Skeletal muscle tissue (tissue), 5 donors: ENCODE results near the gene POU2AF1. TPM values are rescaled to one million over a fixed set of nuclear protein-coding genes. Genes with fewer than 3 reads are reported as not detected.

Experiments
- H3K27ac ChIP-seq: one replicate; pipeline ENCODE4 v1.7.0; 2013; ENCODE audit warnings: mild to moderate bottlenecking, low read depth, low read length, inconsistent platforms
- H3K27me3 ChIP-seq, 3 donors: one replicate each; pipeline ENCODE4 v1.7.0; 2013; ENCODE audit warnings: low read length in 3 of 3; ENCODE audit not compliant: control insufficient read depth in 3 of 3, insufficient read depth in 3 of 3
- H3K36me3 ChIP-seq, 3 donors: one replicate each; pipeline ENCODE4 v1.7.0; 2013; ENCODE audit warnings: low read length in 3 of 3; ENCODE audit not compliant: control insufficient read depth in 3 of 3, insufficient read depth in 3 of 3
- H3K4me1 ChIP-seq, 3 donors: one replicate each; pipeline ENCODE4 v1.7.0; 2013; ENCODE audit warnings: low read length in 3 of 3, mild to moderate bottlenecking in 3 of 3; ENCODE audit not compliant: control insufficient read depth in 3 of 3, insufficient read depth in 3 of 3
- H3K4me3 ChIP-seq, 3 donors: one replicate each; pipeline ENCODE4 v1.7.0; 2013; ENCODE audit warnings: low read length in 3 of 3
- H3K9ac ChIP-seq, 3 donors: one replicate each; pipeline ENCODE4 v1.7.0; 2013; ENCODE audit warnings: low read length in 3 of 3, mild to moderate bottlenecking in 3 of 3, moderate library complexity in 2 of 3, low read depth in 1 of 3
- H3K9me3 ChIP-seq, 3 donors: one replicate each; pipeline ENCODE4 v1.7.0; 2013; ENCODE audit warnings: low read length in 3 of 3; ENCODE audit not compliant: control insufficient read depth in 3 of 3
- small RNA-seq: library from RNA; depleted of rRNA; stranded (forward); fragments of <200 nt; gene quantifications from one replicate; pipeline ENCODE3, GENCODE V24; 2014
- total RNA-seq: library from RNA; depleted of rRNA; stranded (reverse); fragments of >200 nt; gene quantifications from one replicate; pipeline ENCODE4 v1.2.3, GENCODE V29; 2014
- donor health status: Osteomylitis.

POU2AF1 gene
- total RNA-seq, 1 donor from 2014 or later = not detected

- no peaks in the 10 kb centered on the region for H3K36me3 ChIP-seq
- no peak overlapping the region for H3K9ac ChIP-seq
- H3K27me3 ChIP-seq = peaks cover 0 to 6% (median 0%) of the 10 kb centered on the region in 3 donors
- H3K4me3 ChIP-seq = no peak overlapping the region
- H3K4me1 ChIP-seq = peaks cover 0 to 3% (median 0%) of the 10 kb centered on the region in 3 donors
- H3K9me3 ChIP-seq = no peaks in the 10 kb centered on the region
- no peak overlapping the region for H3K27ac ChIP-seq
These were observed 71.5 kb downstream of the POU2AF1 start for GRCh38 chr11:111307472-111308108.

GRCh38 chr11:111306321-111306720, 72.8 kb downstream of the POU2AF1 start:
- no peak overlapping the region for H3K27ac ChIP-seq

GRCh38 chr11:111305876-111306275, 73.2 kb downstream of the POU2AF1 start:
- Histone ChIP-seq H3K9me3 (no peaks in the 10 kb centered on the region), H3K27ac (no peak overlapping the region), H3K4me1 (peaks cover 0 to 3% (median 0%) of the 10 kb centered on the region in 3 donors), H3K36me3 (no peaks in the 10 kb centered on the region), H3K4me3 (no peak overlapping the region), H3K9ac (no peak overlapping the region), H3K27me3 (peaks cover 0 to 9% (median 0%) of the 10 kb centered on the region in 3 donors)

More at GRCh38 chr11:111306321-111306720, 72.8 kb downstream of the POU2AF1 start:
- Histone ChIP-seq H3K4me3 (no peak overlapping the region), H3K9me3 (no peaks in the 10 kb centered on the region), H3K9ac (no peak overlapping the region), H3K36me3 (no peaks in the 10 kb centered on the region), H3K4me1 (peaks cover 0 to 3% (median 0%) of the 10 kb centered on the region in 3 donors), H3K27me3 (peaks cover 0 to 9% (median 0%) of the 10 kb centered on the region in 3 donors)

GRCh38 chr11:111305162-111305802, 73.8 kb downstream of the POU2AF1 start:
- Histone ChIP-seq H3K36me3 (no peaks in the 10 kb centered on the region), H3K27me3 (peaks cover 0 to 9% (median 0%) of the 10 kb centered on the region in 3 donors), H3K9me3 (no peaks in the 10 kb centered on the region), H3K4me3 (no peak overlapping the region), H3K4me1 (peaks cover 0 to 3% (median 0%) of the 10 kb centered on the region in 3 donors), H3K27ac (no peak overlapping the region), H3K9ac (no peak overlapping the region)

GRCh38 chr11:111303461-111303860, 75.6 kb downstream of the POU2AF1 start:
- peaks cover 0 to 6% (median 0%) of the 10 kb centered on the region in 3 donors for H3K4me1 ChIP-seq
- H3K4me3 ChIP-seq = no peak overlapping the region
- no peak overlapping the region for H3K27ac ChIP-seq
- H3K36me3 ChIP-seq = no peaks in the 10 kb centered on the region
- no peaks in the 10 kb centered on the region for H3K9me3 ChIP-seq
- peaks cover 0 to 14% (median 0%) of the 10 kb centered on the region in 3 donors for H3K27me3 ChIP-seq
- H3K9ac ChIP-seq = no peak overlapping the region

- no peak overlapping the region for H3K9ac ChIP-seq
- peaks cover 0 to 4% (median 0%) of the 10 kb centered on the region in 3 donors for H3K4me1 ChIP-seq
- no peak overlapping the region for H3K27ac ChIP-seq
- H3K9me3 ChIP-seq = no peaks in the 10 kb centered on the region
- no peak overlapping the region for H3K4me3 ChIP-seq
- peaks cover 0 to 8% (median 0%) of the 10 kb centered on the region in 3 donors for H3K27me3 ChIP-seq
- H3K36me3 ChIP-seq = no peaks in the 10 kb centered on the region
These were observed 76.8 kb downstream of the POU2AF1 start for GRCh38 chr11:111302298-111302697.

Small RNAs within 50 kb of the gene (small RNA-seq; reads per million reads assigned to genes)
- gene MIR4491 (not detected), gene RNU2-60P (0.12 reads per million)

Other genes starting within 250 kb of the POU2AF1 start
- gene POU2AF2, start 133.6 kb downstream of the POU2AF1 start, total RNA-seq = not detected
- gene POU2AF3, start 80.7 kb downstream of the POU2AF1 start, total RNA-seq = 0.52 TPM
- not detected for gene BTG4, start 133.1 kb upstream of the POU2AF1 start, total RNA-seq
- not detected for gene HOATZ, start 135.5 kb upstream of the POU2AF1 start, total RNA-seq
- gene LAYN, start 161.4 kb upstream of the POU2AF1 start, total RNA-seq = 11.0 TPM
- gene SIK2, start 223.2 kb upstream of the POU2AF1 start, total RNA-seq = 11.5 TPM